Neural cell (in vitro differentiated cells): Measurements from ENCODE around the gene TMEM175.

ENCODE experiments used
- EZH2 ChIP-seq: fragments of 200-600, 300-800 bp; shearing (Covaris generic), sonication (generic); IDR thresholded peaks from 2 replicates; pipeline ENCODE4 v1.6.1; 2014; ENCODE audit warnings: antibody characterized with exemption, low read length, borderline replicate concordance, mild to moderate bottlenecking; ENCODE audit not compliant: insufficient read depth, poor library complexity, severe bottlenecking
- MXI1 ChIP-seq: fragments of 450-650 bp; conservative IDR thresholded peaks from 2 replicates; pipeline ENCODE4 v1.6.1; 2014; ENCODE audit warnings: antibody characterized with exemption, mild to moderate bottlenecking; ENCODE audit not compliant: poor library complexity, severe bottlenecking
- POLR2AphosphoS5 ChIP-seq: IDR thresholded peaks from 2 replicates; pipeline ENCODE4 v1.6.1; 2012
- RAD21 ChIP-seq: fragments of 450-650 bp; conservative IDR thresholded peaks from 2 replicates; pipeline ENCODE4 v1.6.1; 2014; ENCODE audit warnings: antibody characterized with exemption, mild to moderate bottlenecking, moderate library complexity
- SMC3 ChIP-seq: fragments of 450-650 bp; conservative IDR thresholded peaks from 2 replicates; pipeline ENCODE4 v1.6.1; 2014; ENCODE audit warnings: antibody characterized with exemption, mild to moderate bottlenecking, moderate library complexity; ENCODE audit not compliant: poor library complexity
- TF ChIP-seq, protein P1 (sequence below): fragments of 450-650 bp; IDR thresholded peaks from 2 replicates; pipeline ENCODE4 v1.5.1; 2014; ENCODE audit warnings: antibody characterized with exemption, mild to moderate bottlenecking, moderate library complexity; ENCODE audit not compliant: poor library complexity, severe bottlenecking
- TF ChIP-seq, protein P2 (sequence below): IDR thresholded peaks from 2 replicates; pipeline ENCODE4 v1.6.1; 2012; ENCODE audit warnings: borderline replicate concordance

DNA sequence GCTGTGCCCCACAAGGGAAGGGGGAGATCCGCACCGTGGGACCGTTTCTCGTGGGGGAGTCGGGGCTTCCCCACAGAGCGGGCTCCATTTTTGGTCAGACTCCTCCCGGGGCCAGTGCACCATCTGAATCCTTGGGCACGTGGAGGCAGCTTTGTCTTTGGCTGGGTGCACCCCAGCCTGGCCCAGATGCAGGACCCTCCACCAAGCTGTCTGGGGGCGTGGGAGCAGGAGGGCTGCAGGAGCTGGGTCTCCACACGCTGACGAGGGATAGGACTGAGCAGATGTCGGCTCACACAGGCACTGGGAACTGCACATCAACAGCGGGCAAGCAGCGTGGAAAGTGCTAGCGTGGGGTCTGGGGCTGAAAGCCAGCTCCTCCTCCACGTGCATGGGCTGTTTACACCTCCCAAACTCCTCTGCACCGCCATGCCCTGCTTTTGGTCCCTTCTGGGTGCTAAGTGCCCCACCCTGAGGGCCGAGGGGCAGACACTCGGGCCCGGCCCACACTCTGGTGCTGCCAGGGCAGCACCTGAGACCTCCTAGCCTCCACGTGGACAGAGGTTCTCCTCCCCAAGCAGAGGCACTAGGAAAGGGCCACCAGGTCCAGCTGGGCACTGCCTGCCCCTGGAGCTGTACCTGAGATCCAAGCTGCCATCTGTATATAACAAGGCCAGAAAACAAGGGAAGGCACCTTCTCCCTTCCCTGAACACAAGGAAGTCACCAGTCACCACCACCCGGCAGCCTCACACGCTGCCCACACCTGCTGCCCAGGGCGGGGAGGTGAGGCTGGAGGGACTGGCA lies 27.3 kb downstream of the TMEM175 start:
- TF ChIP-seq, protein P1, sequence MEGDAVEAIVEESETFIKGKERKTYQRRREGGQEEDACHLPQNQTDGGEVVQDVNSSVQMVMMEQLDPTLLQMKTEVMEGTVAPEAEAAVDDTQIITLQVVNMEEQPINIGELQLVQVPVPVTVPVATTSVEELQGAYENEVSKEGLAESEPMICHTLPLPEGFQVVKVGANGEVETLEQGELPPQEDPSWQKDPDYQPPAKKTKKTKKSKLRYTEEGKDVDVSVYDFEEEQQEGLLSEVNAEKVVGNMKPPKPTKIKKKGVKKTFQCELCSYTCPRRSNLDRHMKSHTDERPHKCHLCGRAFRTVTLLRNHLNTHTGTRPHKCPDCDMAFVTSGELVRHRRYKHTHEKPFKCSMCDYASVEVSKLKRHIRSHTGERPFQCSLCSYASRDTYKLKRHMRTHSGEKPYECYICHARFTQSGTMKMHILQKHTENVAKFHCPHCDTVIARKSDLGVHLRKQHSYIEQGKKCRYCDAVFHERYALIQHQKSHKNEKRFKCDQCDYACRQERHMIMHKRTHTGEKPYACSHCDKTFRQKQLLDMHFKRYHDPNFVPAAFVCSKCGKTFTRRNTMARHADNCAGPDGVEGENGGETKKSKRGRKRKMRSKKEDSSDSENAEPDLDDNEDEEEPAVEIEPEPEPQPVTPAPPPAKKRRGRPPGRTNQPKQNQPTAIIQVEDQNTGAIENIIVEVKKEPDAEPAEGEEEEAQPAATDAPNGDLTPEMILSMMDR, result no peak
- TF ChIP-seq EZH2 (no peak), POLR2AphosphoS5 (no peak), RAD21 (no peak), MXI1 (no peak), SMC3 (no peak)
- TF ChIP-seq, protein P2, sequence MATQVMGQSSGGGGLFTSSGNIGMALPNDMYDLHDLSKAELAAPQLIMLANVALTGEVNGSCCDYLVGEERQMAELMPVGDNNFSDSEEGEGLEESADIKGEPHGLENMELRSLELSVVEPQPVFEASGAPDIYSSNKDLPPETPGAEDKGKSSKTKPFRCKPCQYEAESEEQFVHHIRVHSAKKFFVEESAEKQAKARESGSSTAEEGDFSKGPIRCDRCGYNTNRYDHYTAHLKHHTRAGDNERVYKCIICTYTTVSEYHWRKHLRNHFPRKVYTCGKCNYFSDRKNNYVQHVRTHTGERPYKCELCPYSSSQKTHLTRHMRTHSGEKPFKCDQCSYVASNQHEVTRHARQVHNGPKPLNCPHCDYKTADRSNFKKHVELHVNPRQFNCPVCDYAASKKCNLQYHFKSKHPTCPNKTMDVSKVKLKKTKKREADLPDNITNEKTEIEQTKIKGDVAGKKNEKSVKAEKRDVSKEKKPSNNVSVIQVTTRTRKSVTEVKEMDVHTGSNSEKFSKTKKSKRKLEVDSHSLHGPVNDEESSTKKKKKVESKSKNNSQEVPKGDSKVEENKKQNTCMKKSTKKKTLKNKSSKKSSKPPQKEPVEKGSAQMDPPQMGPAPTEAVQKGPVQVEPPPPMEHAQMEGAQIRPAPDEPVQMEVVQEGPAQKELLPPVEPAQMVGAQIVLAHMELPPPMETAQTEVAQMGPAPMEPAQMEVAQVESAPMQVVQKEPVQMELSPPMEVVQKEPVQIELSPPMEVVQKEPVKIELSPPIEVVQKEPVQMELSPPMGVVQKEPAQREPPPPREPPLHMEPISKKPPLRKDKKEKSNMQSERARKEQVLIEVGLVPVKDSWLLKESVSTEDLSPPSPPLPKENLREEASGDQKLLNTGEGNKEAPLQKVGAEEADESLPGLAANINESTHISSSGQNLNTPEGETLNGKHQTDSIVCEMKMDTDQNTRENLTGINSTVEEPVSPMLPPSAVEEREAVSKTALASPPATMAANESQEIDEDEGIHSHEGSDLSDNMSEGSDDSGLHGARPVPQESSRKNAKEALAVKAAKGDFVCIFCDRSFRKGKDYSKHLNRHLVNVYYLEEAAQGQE, result no peak
